GM12878 (cell line): Measurements from ENCODE around the gene SEMA3B. TPM values are rescaled to one million over a fixed set of nuclear protein-coding genes. Genes with fewer than 3 reads are reported as not detected.

Experiments used
- ATAC-seq: fragments of 200-7000 bp; cut with Tn5 transposase; 3 replicates; pipeline ENCODE4 v1.9.1; 2020; ENCODE audit warnings: mild to moderate bottlenecking, moderate library complexity
- BruUV-seq: library from RNA; stranded (reverse); fragments of 400-500 nt; replicated peaks from 2 replicates; lab custom pipeline; 2021; lab: Mats Ljungman, UMichigan
- CTCF ChIA-PET: fragments of 300-600 bp; sonication (Branson Sonifier 250); formaldehyde crosslinking; extraction: SDS; loops from one replicate; lab custom pipeline; 2021; ENCODE audit warnings: inconsistent platforms; lab: Yijun Ruan, JAX
- POLR2A ChIA-PET: fragments of 350-600 bp; formaldehyde crosslinking; extraction: SDS; loops from one replicate; lab custom pipeline; 2021; ENCODE audit warnings: inconsistent platforms; lab: Charles Lee
- RAD21 ChIA-PET: fragments of 300-600 bp; sonication (Branson Sonifier 250); formaldehyde crosslinking; loops from one replicate; lab custom pipeline; 2023; ENCODE audit warnings: antibody characterized with exemption; ENCODE audit not compliant: unreplicated experiment; lab: Charles Lee
- SMC1A ChIA-PET: fragments of 300-600 bp; sonication (Branson Sonifier 250); formaldehyde crosslinking; loops from one replicate; lab custom pipeline; 2023; ENCODE audit not compliant: unreplicated experiment, uncharacterized antibody; lab: Charles Lee
- DNase-seq: peaks from one replicate; pipeline ENCODE4 v3.0.0-alpha.2; 2011; ENCODE audit warnings: low read depth, low spot score
- FAIRE-seq: peaks from 3 replicates; lab custom pipeline; 2011; peaks lifted over from hg19 to GRCh38; lab: Jason Lieb, UNC
- H2AFZ ChIP-seq: 2 replicates; pipeline ENCODE4 v1.6.0; 2011; ENCODE audit warnings: low read depth, low read length, control low read depth; ENCODE audit not compliant: control insufficient read depth
- H3K27ac ChIP-seq: 2 replicates; pipeline ENCODE4 v1.5.1; 2011; ENCODE audit warnings: control low read depth; ENCODE audit not compliant: control insufficient read depth, insufficient read depth
- H3K27me3 ChIP-seq, 2 experiments: replicated peaks in 1 of 2; 2 replicates each; pipeline versions ENCODE4 v1.6.0 to v1.6.1; 2011; ENCODE audit warnings: low read length in 1 of 2; ENCODE audit not compliant: control insufficient read depth in 2 of 2, insufficient read depth in 2 of 2
- H3K36me3 ChIP-seq, 2 experiments: 2 replicates each; pipeline ENCODE4 v1.5.1; 2011; ENCODE audit warnings: low read length in 1 of 2; ENCODE audit not compliant: control insufficient read depth in 2 of 2, insufficient read depth in 2 of 2
- H3K4me1 ChIP-seq: 2 replicates; pipeline ENCODE4 v1.6.1; 2011; ENCODE audit warnings: mild to moderate bottlenecking, low read length, moderate library complexity, mixed read lengths; ENCODE audit not compliant: control insufficient read depth, insufficient read depth
- H3K4me2 ChIP-seq: 2 replicates; pipeline ENCODE4 v1.6.0; 2011; ENCODE audit warnings: control low read depth; ENCODE audit not compliant: control insufficient read depth, insufficient read depth
- H3K4me3 ChIP-seq: fragments of 200-600 bp; sonication (generic); 2 replicates; pipeline ENCODE4 v1.5.1; 2016
- H3K79me2 ChIP-seq: 2 replicates; pipeline ENCODE4 v1.6.0; 2011; ENCODE audit warnings: low read length; ENCODE audit not compliant: control insufficient read depth, insufficient read depth
- H3K9ac ChIP-seq: 2 replicates; pipeline ENCODE4 v1.8.0; 2011; ENCODE audit warnings: low read length, control low read depth, mixed read lengths; ENCODE audit not compliant: control insufficient read depth, insufficient read depth
- H3K9me3 ChIP-seq: replicated peaks from 3 replicates; pipeline ENCODE4 v1.5.1; 2011; ENCODE audit warnings: mild to moderate bottlenecking, low read length; ENCODE audit not compliant: control insufficient read depth, insufficient read depth
- H4K20me1 ChIP-seq: 2 replicates; pipeline ENCODE4 v1.6.0; 2011; ENCODE audit not compliant: control insufficient read depth, insufficient read depth
- ASH2L ChIP-seq: fragments of 300-600, 200-600 bp; sonication (generic); IDR thresholded peaks from 2 replicates; pipeline ENCODE4 v1.6.1; 2017; ENCODE audit warnings: low read depth, mild to moderate bottlenecking, borderline replicate concordance
- ATF3 ChIP-seq: IDR thresholded peaks from 2 replicates; pipeline ENCODE4 v1.6.1; 2011; ENCODE audit warnings: low read depth, mild to moderate bottlenecking, low read length, moderate library complexity, borderline replicate concordance; ENCODE audit errors: extremely low read depth
- EP300 ChIP-seq, 2 experiments: fragments of 150-350 bp in 1 of 2; IDR thresholded peaks; 2 replicates each; pipeline ENCODE4 v1.6.1; 2011 to 2012; ENCODE audit warnings: low read depth in 2 of 2, low read length in 2 of 2, borderline replicate concordance in 1 of 2, improper control_type of control experiment in 1 of 2, inconsistent platforms in 1 of 2; ENCODE audit not compliant: control insufficient read depth in 1 of 2
- HDAC2 ChIP-seq: fragments of 200-600 bp; sonication (generic); IDR thresholded peaks from 2 replicates; pipeline ENCODE4 v1.6.1; 2017
- KAT2A ChIP-seq: conservative IDR thresholded peaks from 2 replicates; pipeline ENCODE4 v1.6.1; 2011; ENCODE audit warnings: low read depth, low read length; ENCODE audit not compliant: control insufficient read depth
- MYC ChIP-seq: IDR thresholded peaks from 2 replicates; pipeline ENCODE4 v1.6.1; 2011; ENCODE audit warnings: mild to moderate bottlenecking, low read length, moderate library complexity, inconsistent platforms; ENCODE audit not compliant: insufficient read depth, insufficient replicate concordance, insufficient read length, severe bottlenecking
- NFXL1 ChIP-seq: fragments of 450-650 bp; IDR thresholded peaks from 2 replicates; pipeline ENCODE4 v1.6.1; 2017; ENCODE audit warnings: antibody characterized with exemption, mild to moderate bottlenecking, borderline replicate concordance
- NR2C2 ChIP-seq: IDR thresholded peaks from 2 replicates; pipeline ENCODE4 v1.6.1; 2011; ENCODE audit warnings: borderline replicate concordance, low read depth; ENCODE audit not compliant: control insufficient read depth, insufficient read length
- NR2F1 ChIP-seq: fragments of 450-650 bp; conservative IDR thresholded peaks from 2 replicates; pipeline ENCODE4 v1.6.1; 2017; ENCODE audit warnings: mild to moderate bottlenecking
- WGBS: methylation state at CpG from one replicate; pipeline ENCODE4 v1.1.6; 2016; ENCODE audit warnings: low lambda C conversion rate; ENCODE audit not compliant: insufficient replicate concordance, insufficient coverage; ENCODE audit errors: missing lambda C conversion rate; 5-methylcytosine and 5-hydroxymethylcytosine counted together
- in situ Hi-C: fragments of 300-500 bp; cut with MboI; formaldehyde crosslinking; loops from 9 replicates; pipeline ENCODE4 v1.14.3; 2018; ENCODE audit warnings: mixed read lengths
- intact Hi-C: fragments of 100-400 bp; cut with micrococcal nuclease; formaldehyde crosslinking; loops from one replicate; pipeline ENCODE4 v1.14.2; 2022; ENCODE audit not compliant: unreplicated experiment
- polyA plus RNA-seq, 11 experiments: library from polyadenylated mRNA; depleted of rRNA in 4 of 11; unstranded in 6 of 11; stranded (reverse) in 5 of 11; fragments of >200 nt; fragmentation: Nextera tagmentation in 4 of 11; fragmentation: Illumina TruSeq in 1 of 11; extraction: Ambion mirVana in 4 of 11; extraction: Trizol in 1 of 11; gene quantifications; 1 replicate in 1 of 11; 2 replicates in 10 of 11; pipeline versions ENCODE4 v1.2.1 to v1.2.3, GENCODE V29; 2011 to 2016; ENCODE audit warnings: inconsistent platforms in 2 of 11, missing spikeins in 2 of 11, low read depth in 1 of 11
- total RNA-seq, 4 experiments: library from RNA; depleted of rRNA in 3 of 4; stranded (reverse); fragments of >200 nt in 3 of 4; fragmentation: Illumina TruSeq in 1 of 4; extraction: Trizol in 1 of 4; gene quantifications; 2 replicates each; pipeline versions ENCODE4 v1.2.1 to v1.2.3, GENCODE V29; 2013 to 2021

Gene SEMA3B
- total and polyA plus RNA-seq, 10 of the 15 experiments (the other 5 are each of a cell fraction or from before 2014, with no cell fraction given) = 0.06 to 0.59 (median 0.14) TPM; not detected in 2

GRCh38 chr3:50258979-50259378 is 10.0 kb upstream of the SEMA3B start:
- 93% methylated on average over 16 of the region's 16 CpGs for WGBS

More at GRCh38 chr3:50258979-50259378, 10.0 kb upstream of the SEMA3B start:
- Histone ChIP-seq H3K79me2 (no peaks in the 10 kb centered on the region), H3K36me3 (peaks cover 18 to 33% of the 10 kb centered on the region in 2 experiments; a peak in 3 of 4 replicates), H2AFZ (no peak overlapping the region), H3K27me3 (no peaks in the 10 kb centered on the region), H3K4me1 (peaks cover 14% of the 10 kb centered on the region), H3K4me2 (no peak overlapping the region), H3K9me3 (peaks cover 13% of the 10 kb centered on the region; the same call in 1 of the 3 replicates), H3K27ac (no peak overlapping the region), H4K20me1 (no peaks in the 10 kb centered on the region), H3K9ac (no peak overlapping the region), H3K4me3 (no peak overlapping the region)
- ChIA-PET RAD21 (interaction anchor here (0.7 to 1.9 kb wide), 3 partner anchors 11 to 32 kb away, joined by 3 to 10 read pairs (median 7); no protein-coding TSS in a partner anchor), POLR2A (interaction anchor here (0.6 to 1.7 kb wide), 5 partner anchors 11 to 276 kb away, joined by 3 to 5 read pairs (median 4); partner anchors contain the start of genes HYAL3 and NAA80), CTCF (interaction anchor here (5.7 to 7.9 kb wide), 2 partner anchors 12 to 33 kb away, joined by 43 to 44 read pairs; no protein-coding TSS in a partner anchor), SMC1A (interaction anchor here (2.9 kb wide), 1 partner anchor 12 kb away, joined by 10 read pairs; no protein-coding TSS in a partner anchor)
- TF ChIP-seq NFXL1 = no peak
- no peak for TF ChIP-seq ATF3
- no peak for TF ChIP-seq NR2F1
- no peak for TF ChIP-seq ASH2L
- no peak for TF ChIP-seq MYC
- TF ChIP-seq HDAC2 = no peak
- no peak for TF ChIP-seq EP300 (IDR thresholded peaks at IDR 0.05; ENCODE audit: borderline replicate concordance in 1 of 2, control insufficient read depth in 1 of 2, low read depth in 2 of 2, low read length in 2 of 2)
- no peak for TF ChIP-seq NR2C2
- no peak for TF ChIP-seq KAT2A
- intact Hi-C loops = no loop called here
- FAIRE-seq (no peak), DNase-seq (no peak), ATAC-seq (no peak)
- BruUV-seq = no TSS peak
- in situ Hi-C loops = no loop called here
